SH-SY5Y (cell line): Measurements from ENCODE around the gene TRIM72.

ENCODE experiments used
- GATA2 ChIP-seq: IDR thresholded peaks from 2 replicates; pipeline ENCODE4 v1.6.1; 2011; ENCODE audit warnings: mild to moderate bottlenecking, low read depth, low read length
- GATA3 ChIP-seq: IDR thresholded peaks from 2 replicates; pipeline ENCODE4 v1.6.1; 2011; ENCODE audit warnings: low read depth, mild to moderate bottlenecking, low read length, moderate library complexity

DNA sequence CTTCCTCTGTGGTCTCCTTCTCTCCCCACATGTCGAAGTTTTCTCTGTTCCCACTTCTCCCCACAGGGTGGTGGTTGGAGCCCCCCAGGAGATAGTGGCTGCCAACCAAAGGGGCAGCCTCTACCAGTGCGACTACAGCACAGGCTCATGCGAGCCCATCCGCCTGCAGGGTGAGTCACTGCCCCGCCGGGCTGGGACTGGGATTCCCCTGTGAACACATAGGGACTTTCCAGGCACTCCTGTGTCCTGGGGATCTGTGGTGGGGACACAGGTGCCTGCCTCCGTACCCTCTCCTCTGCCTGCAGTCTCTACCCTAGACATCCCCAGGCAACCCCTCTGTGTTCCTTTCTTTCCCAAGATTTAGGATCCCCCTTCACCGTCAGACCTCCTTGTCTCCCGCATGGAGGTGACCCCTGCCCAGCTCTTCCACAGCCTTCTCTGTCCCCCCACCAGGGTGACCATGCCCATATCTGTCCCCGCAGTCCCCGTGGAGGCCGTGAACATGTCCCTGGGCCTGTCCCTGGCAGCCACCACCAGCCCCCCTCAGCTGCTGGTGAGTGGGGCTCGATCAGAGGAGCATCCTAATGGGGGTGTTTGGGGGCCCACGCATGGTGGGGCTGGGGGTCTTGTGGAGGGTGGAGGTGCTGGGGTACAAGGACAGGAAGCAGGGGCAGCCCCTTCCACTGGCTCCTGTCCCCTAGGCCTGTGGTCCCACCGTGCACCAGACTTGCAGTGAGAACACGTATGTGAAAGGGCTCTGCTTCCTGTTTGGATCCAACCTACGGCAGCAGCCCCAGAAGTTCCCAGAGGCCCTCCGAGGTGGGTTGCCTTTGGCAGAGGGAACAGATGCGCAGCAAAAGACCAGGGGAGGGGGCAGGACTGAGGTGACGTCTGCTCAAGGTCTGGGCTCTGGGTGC is 51.7 kb downstream of the TRIM72 start:
- TF ChIP-seq GATA3, result no peak
- TF ChIP-seq GATA2, result no peak
